Measurements from ENCODE around the gene GPT2. TPM values are rescaled to one million over a fixed set of nuclear protein-coding genes. Genes with fewer than 3 reads are reported as not detected.
"Not testable (repeated sequence)": the region's sequence is repeated elsewhere in the genome, so short reads cannot be mapped to it uniquely, and the experiment has no call there.

The GPT2 gene
- total RNA-seq, 8 experiments from 2014 or later, result 4.8 to 67.0 (median 24.6) TPM

GRCh38 chr16:46853713-46854443 lies 30.3 kb upstream of the GPT2 start:
- Histone ChIP-seq H3K27ac (no peak overlapping the region), H3K4me3 (no peak overlapping the region), H3K4me1 (replicated peaks in 1 of 2) (peaks cover 11 to 14% of the 10 kb centered on the region in 2 donors)
- 0 to 38% (median 3%) methylated on average over 2 to 3 of the region's 5 CpGs; no CpG with 5 or more reads in 4 of the 10 experiments for WGBS, 10 experiments
- peak; percentile 48 to 90 (median 69) for ATAC-seq (replicated peaks in 6 of 8)
- in situ Hi-C loops (cut with MboI; ENCODE audit: low pct_unique_long_range_greater_than_20kb in 2 of 9, low sequenced_read_pairs in 9 of 9, unreplicated experiment in 9 of 9), result loop anchor here in 2 of 9 experiments (10.0 kb wide), 1 partner anchor 61 kb away; no protein-coding TSS in a partner anchor

- in situ Hi-C loops (cut with MboI; ENCODE audit: low pct_unique_long_range_greater_than_20kb in 2 of 9, low sequenced_read_pairs in 9 of 9, unreplicated experiment in 9 of 9), result loop anchor here in 2 of 9 experiments (10.0 kb wide), 1 partner anchor 60 kb away; no protein-coding TSS in a partner anchor
Measured at GRCh38 chr16:46854846-46855245, 29.3 kb upstream of the GPT2 start.

GRCh38 chr16:46855389-46855788 lies 28.8 kb upstream of the GPT2 start:
- peaks cover 11 to 14% of the 10 kb centered on the region in 2 donors for H3K4me1 ChIP-seq (replicated peaks in 1 of 2)
- in situ Hi-C loops (cut with MboI; ENCODE audit: low pct_unique_long_range_greater_than_20kb in 2 of 9, low sequenced_read_pairs in 9 of 9, unreplicated experiment in 9 of 9), result loop anchor here in 2 of 9 experiments (10.0 kb wide), 1 partner anchor 59 kb away; no protein-coding TSS in a partner anchor
- H3K27ac ChIP-seq, result no peak overlapping the region
- 42 to 93% (median 74%) methylated on average over 2 to 4 of the region's 4 CpGs; no CpG with 5 or more reads in 2 of the 10 experiments for WGBS, 10 experiments
- no peak overlapping the region for H3K4me3 ChIP-seq
- no peak for ATAC-seq (replicated peaks in 6 of 8)

More at GRCh38 chr16:46854846-46855245, 29.3 kb upstream of the GPT2 start:
- H3K4me1 ChIP-seq (replicated peaks in 1 of 2), result peaks cover 11 to 14% of the 10 kb centered on the region in 2 donors
- H3K4me3 ChIP-seq, result no peak overlapping the region
- no peak overlapping the region for H3K27ac ChIP-seq
- WGBS, 10 experiments, result 17 to 100% (median 73%) methylated on average over 1 to 2 of the region's 2 CpGs; no CpG with 5 or more reads in 2 of the 10 experiments
- no peak for ATAC-seq (replicated peaks in 6 of 8)

- peak; percentile 8 to 95 (median 89) for ATAC-seq (replicated peaks in 6 of 8)
Measured at GRCh38 chr16:46857368-46857945, 26.7 kb upstream of the GPT2 start.

GRCh38 chr16:46858151-46858550 lies 26.0 kb upstream of the GPT2 start:
- WGBS, 10 experiments, result 76 to 100% (median 100%) methylated on average over 1 to 6 of the region's 6 CpGs; no CpG with 5 or more reads in 2 of the 10 experiments
- in situ Hi-C loops (cut with MboI; ENCODE audit: low pct_unique_long_range_greater_than_20kb in 2 of 9, low sequenced_read_pairs in 9 of 9, unreplicated experiment in 9 of 9), result loop anchor here in 2 of 9 experiments (10.0 kb wide), 1 partner anchor 57 kb away; no protein-coding TSS in a partner anchor
- H3K27ac ChIP-seq, result peak overlapping the region in 1 of 2 donors; percentile 35
- no peak for ATAC-seq (replicated peaks in 6 of 8)
- H3K4me3 ChIP-seq, result no peak overlapping the region
- peaks cover 11 to 14% of the 10 kb centered on the region in 2 donors for H3K4me1 ChIP-seq (replicated peaks in 1 of 2)

More at GRCh38 chr16:46857368-46857945, 26.7 kb upstream of the GPT2 start:
- H3K4me1 ChIP-seq (replicated peaks in 1 of 2), result peaks cover 11 to 14% of the 10 kb centered on the region in 2 donors
- no peak overlapping the region for H3K4me3 ChIP-seq
- in situ Hi-C loops (cut with MboI; ENCODE audit: low pct_unique_long_range_greater_than_20kb in 2 of 9, low sequenced_read_pairs in 9 of 9, unreplicated experiment in 9 of 9), result loop anchor here in 2 of 9 experiments (10.0 kb wide), 1 partner anchor 57 kb away; no protein-coding TSS in a partner anchor
- peak overlapping the region in 1 of 2 donors; percentile 35 for H3K27ac ChIP-seq
- WGBS, 10 experiments, result 0 to 85% (median 38%) methylated on average over 2 to 6 of the region's 6 CpGs; no CpG with 5 or more reads in 2 of the 10 experiments

GRCh38 chr16:46859719-46860152 lies 24.4 kb upstream of the GPT2 start:
- peak in 7 of 8 experiments; percentile 15 to 98 (median 36) for ATAC-seq (replicated peaks in 6 of 8)
- H3K27ac ChIP-seq, result no peak overlapping the region
- peaks cover 11 to 14% of the 10 kb centered on the region in 2 donors for H3K4me1 ChIP-seq (replicated peaks in 1 of 2)
- H3K4me3 ChIP-seq, result no peak overlapping the region
- WGBS, 10 experiments, result 5 to 100% (median 93%) methylated on average over 1 to 3 of the region's 5 CpGs; no CpG with 5 or more reads in 3 of the 10 experiments
- in situ Hi-C loops (cut with MboI; ENCODE audit: low pct_unique_long_range_greater_than_20kb in 2 of 9, low sequenced_read_pairs in 9 of 9, unreplicated experiment in 9 of 9), result loop anchor here in 2 of 9 experiments (10.0 kb wide), 1 partner anchor 55 kb away; no protein-coding TSS in a partner anchor

- H3K4me1 ChIP-seq (replicated peaks in 1 of 2), result peaks cover 4 to 5% of the 10 kb centered on the region in 2 donors
- H3K27ac ChIP-seq, result no peak overlapping the region
- no peak for ATAC-seq (replicated peaks in 6 of 8)
- WGBS, 10 experiments, result 29 to 100% (median 88%) methylated on average over 1 to 14 of the region's 16 CpGs
- no peak overlapping the region for H3K4me3 ChIP-seq
- in situ Hi-C loops (cut with MboI; ENCODE audit: low pct_unique_long_range_greater_than_20kb in 2 of 9, low sequenced_read_pairs in 9 of 9, unreplicated experiment in 9 of 9), result no loop called here
Measured at GRCh38 chr16:46862555-46863447, 21.4 kb upstream of the GPT2 start.

GRCh38 chr16:46866286-46866685 lies 17.9 kb upstream of the GPT2 start:
- Histone ChIP-seq H3K4me3 (no peak overlapping the region), H3K4me1 (replicated peaks in 1 of 2) (no peaks in the 10 kb centered on the region), H3K27ac (no peak overlapping the region)
- in situ Hi-C loops (cut with MboI; ENCODE audit: low pct_unique_long_range_greater_than_20kb in 2 of 9, low sequenced_read_pairs in 9 of 9, unreplicated experiment in 9 of 9), result no loop called here
- 29 to 100% (median 83%) methylated on average over 1 of the region's 1 CpG; no CpG with 5 or more reads in 4 of the 10 experiments for WGBS, 10 experiments
- no peak for ATAC-seq (replicated peaks in 6 of 8)

- ATAC-seq (replicated peaks in 6 of 8); H3K4me1 ChIP-seq (replicated peaks in 1 of 2); H3K27ac ChIP-seq; H3K4me3 ChIP-seq; in situ Hi-C loops (cut with MboI; ENCODE audit: low pct_unique_long_range_greater_than_20kb in 2 of 9, low sequenced_read_pairs in 9 of 9, unreplicated experiment in 9 of 9): not testable (repeated sequence)
- WGBS, 10 experiments, result 80 to 100% (median 100%) methylated on average over 1 to 2 of the region's 2 CpGs; no CpG with 5 or more reads in 6 of the 10 experiments
Measured at GRCh38 chr16:46867486-46867885, 16.7 kb upstream of the GPT2 start.

GRCh38 chr16:46868891-46869290 lies 15.3 kb upstream of the GPT2 start:
- H3K4me1 ChIP-seq (replicated peaks in 1 of 2); H3K4me3 ChIP-seq; in situ Hi-C loops (cut with MboI; ENCODE audit: low pct_unique_long_range_greater_than_20kb in 2 of 9, low sequenced_read_pairs in 9 of 9, unreplicated experiment in 9 of 9); H3K27ac ChIP-seq; ATAC-seq (replicated peaks in 6 of 8): not testable (repeated sequence)
- 0 to 100% (median 63%) methylated on average over 1 to 2 of the region's 2 CpGs; no CpG with 5 or more reads in 2 of the 10 experiments for WGBS, 10 experiments

GRCh38 chr16:46871597-46871996 lies 12.6 kb upstream of the GPT2 start:
- in situ Hi-C loops (cut with MboI; ENCODE audit: low pct_unique_long_range_greater_than_20kb in 2 of 9, low sequenced_read_pairs in 9 of 9, unreplicated experiment in 9 of 9), result no loop called here
- ATAC-seq (replicated peaks in 6 of 8), result no peak
- no peak overlapping the region for H3K27ac ChIP-seq
- 0 to 100% (median 52%) methylated on average over 1 to 7 of the region's 8 CpGs; no CpG with 5 or more reads in 1 of the 10 experiments for WGBS, 10 experiments
- no peak overlapping the region for H3K4me3 ChIP-seq
- no peaks in the 10 kb centered on the region for H3K4me1 ChIP-seq (replicated peaks in 1 of 2)

GRCh38 chr16:46873201-46873600 lies 11.0 kb upstream of the GPT2 start:
- Histone ChIP-seq H3K4me1 (replicated peaks in 1 of 2) (no peaks in the 10 kb centered on the region), H3K4me3 (no peak overlapping the region), H3K27ac (no peak overlapping the region)
- in situ Hi-C loops (cut with MboI; ENCODE audit: low pct_unique_long_range_greater_than_20kb in 2 of 9, low sequenced_read_pairs in 9 of 9, unreplicated experiment in 9 of 9), result no loop called here
- no peak for ATAC-seq (replicated peaks in 6 of 8)
- WGBS, 10 experiments, result 75 to 100% (median 93%) methylated on average over 1 to 3 of the region's 3 CpGs; no CpG with 5 or more reads in 1 of the 10 experiments
